ENCODE data around the gene GALNT1. TPM values are rescaled to one million over a fixed set of nuclear protein-coding genes. Genes with fewer than 3 reads are reported as not detected.

Gene GALNT1
- total and polyA plus RNA-seq, 9 of the 15 experiments (the other 6 are each of a cell fraction or from before 2014, with no cell fraction given) = 14.4 to 54.1 (median 36.6) TPM

DNA sequence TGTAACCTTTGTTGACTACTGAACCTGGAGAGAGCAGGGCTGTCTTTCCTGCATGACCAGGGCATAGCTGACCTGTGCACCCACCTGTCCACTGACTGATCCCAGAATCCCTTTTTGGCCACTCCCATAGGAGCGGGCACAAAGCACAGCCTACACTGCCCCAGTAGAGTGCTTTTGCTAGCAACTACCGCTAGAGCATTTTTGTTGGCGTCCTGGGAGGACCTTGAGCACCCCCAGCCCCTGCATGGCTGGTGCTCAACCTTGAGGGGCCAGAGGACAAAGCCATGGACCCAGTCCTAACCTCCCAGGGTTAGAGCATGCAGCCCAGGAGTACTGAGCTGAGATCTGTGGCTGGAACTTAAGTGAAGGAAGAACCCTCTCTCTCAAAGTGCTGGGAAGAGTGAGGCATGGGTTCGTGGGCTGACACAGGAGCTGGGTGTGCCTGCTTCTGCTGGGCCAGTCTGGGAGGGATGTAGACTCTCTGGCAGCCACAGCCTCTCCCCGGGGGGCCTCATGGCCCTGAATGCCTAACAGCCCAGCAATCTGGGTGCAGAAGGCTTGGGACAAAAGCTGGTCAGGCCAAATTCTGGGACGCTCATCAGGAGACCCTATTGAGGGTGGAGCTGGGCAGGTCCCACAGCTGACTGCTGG is 140.0 kb downstream of the GALNT1 start:
- Histone ChIP-seq H4K20me1 (replicated peaks; ENCODE audit: control insufficient read depth, insufficient read depth, low read length) (no peaks in the 10 kb centered on the region), H3K9me1 (ENCODE audit: control insufficient read depth, insufficient read depth, low read length) (no peaks in the 10 kb centered on the region), H3K27ac (ENCODE audit: extremely low read depth, low read depth, low read length) (no peak overlapping the region), H3K4me2 (ENCODE audit: insufficient read depth, low read length) (no peak overlapping the region), H3K4me3 (no peak overlapping the region), H2AFZ (ENCODE audit: low read depth, low read length) (no peak overlapping the region), H3K9me3 (replicated peaks; ENCODE audit: control insufficient read depth, insufficient read depth, low read depth, low read length) (no peaks in the 10 kb centered on the region), H3K9ac (ENCODE audit: insufficient read depth in 1 of 2, low read depth in 2 of 2, low read length in 2 of 2) (no peak overlapping the region), H3K79me2 (ENCODE audit: control insufficient read depth, insufficient read depth, low read length) (no peaks in the 10 kb centered on the region), H3K27me3 (ENCODE audit: control insufficient read depth in 2 of 2, insufficient read depth in 2 of 2, low read length in 2 of 2) (peaks cover 4 to 13% of the 10 kb centered on the region in 2 experiments; a peak in 4 of 5 replicates), H3K4me1 (replicated peaks in 1 of 2; ENCODE audit: control insufficient read depth in 2 of 2, insufficient read depth in 2 of 2, low read length in 2 of 2) (no peaks in the 10 kb centered on the region), H3K36me3 (ENCODE audit: control insufficient read depth, insufficient read depth, low read length) (no peaks in the 10 kb centered on the region)
- WGBS (ENCODE audit: insufficient coverage, low coverage, missing lambda C conversion rate) = under 1% methylated on average over 6 of the region's 6 CpGs
- no TSS peak for BruUV-seq (replicated peaks)
- FAIRE-seq (no peak), ATAC-seq (peak; percentile 79), DNase-seq (ENCODE audit: extremely low read depth in 1 of 4, low spot score in 3 of 4) (no peak)
- in situ Hi-C loops (cut with MboI) = no loop called here
- TF ChIP-seq, protein P1, sequence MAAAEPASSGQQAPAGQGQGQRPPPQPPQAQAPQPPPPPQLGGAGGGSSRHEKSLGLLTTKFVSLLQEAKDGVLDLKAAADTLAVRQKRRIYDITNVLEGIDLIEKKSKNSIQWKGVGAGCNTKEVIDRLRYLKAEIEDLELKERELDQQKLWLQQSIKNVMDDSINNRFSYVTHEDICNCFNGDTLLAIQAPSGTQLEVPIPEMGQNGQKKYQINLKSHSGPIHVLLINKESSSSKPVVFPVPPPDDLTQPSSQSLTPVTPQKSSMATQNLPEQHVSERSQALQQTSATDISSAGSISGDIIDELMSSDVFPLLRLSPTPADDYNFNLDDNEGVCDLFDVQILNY (CRISPR knock-in tag; IDR thresholded peaks at IDR 0.05) = no peak
- TF ChIP-seq DACH1 (IDR thresholded peaks at IDR 0.05; ENCODE audit: partially characterized antibody) (no peak), ZNF668 (CRISPR knock-in tag; IDR thresholded peaks at IDR 0.05) (no peak), ARID2 (IDR thresholded peaks at IDR 0.05) (no peak), ZNF707 (CRISPR knock-in tag; conservative IDR thresholded peaks at IDR 0.05) (no peak), KAT2B (IDR thresholded peaks at IDR 0.05; ENCODE audit: low read depth, low read length) (no peak), SIRT6 (IDR thresholded peaks at IDR 0.05; ENCODE audit: low read depth, low read length) (no peak), CREB1 (IDR thresholded peaks at IDR 0.05) (no peak), CREB1 (CRISPR knock-in tag; IDR thresholded peaks at IDR 0.05) (no peak)
- intact Hi-C loops (cut with micrococcal nuclease) = no loop called here
- CTCF ChIA-PET (ENCODE audit: low intra/inter-chr PET ratio) = no interaction called here
- POLR2A ChIA-PET = interaction anchor here (0.8 to 2.0 kb wide), 4 partner anchors 9 to 24 kb away, joined by 3 to 6 read pairs (median 4); no protein-coding TSS in a partner anchor

All from K562 (cell line).